Endothelial cell (in vitro differentiated cells): ENCODE measurements around the gene CERS2. TPM values are rescaled to one million over a fixed set of nuclear protein-coding genes. Genes with fewer than 3 reads are reported as not detected.

Source experiments
- DNase-seq: peaks from one replicate; pipeline ENCODE4 v3.0.0; 2021; ENCODE audit warnings: low spot score
- H3K27ac Mint-ChIP-seq: one replicate; pipeline ENCODE4 v1.8.0; 2021; ENCODE audit warnings: mixed read lengths, inconsistent platforms; ENCODE audit not compliant: unreplicated experiment
- H3K27me3 Mint-ChIP-seq: one replicate; pipeline ENCODE4 v1.8.0; 2021; ENCODE audit warnings: mild to moderate bottlenecking, moderate library complexity, mixed read lengths, inconsistent platforms; ENCODE audit not compliant: unreplicated experiment
- H3K36me3 Mint-ChIP-seq: one replicate; pipeline ENCODE4 v1.8.0; 2021; ENCODE audit warnings: mild to moderate bottlenecking, low read depth, mixed read lengths, inconsistent platforms; ENCODE audit not compliant: unreplicated experiment
- H3K4me1 Mint-ChIP-seq: one replicate; pipeline ENCODE4 v1.8.0; 2021; ENCODE audit warnings: mild to moderate bottlenecking, mixed read lengths, inconsistent platforms; ENCODE audit not compliant: unreplicated experiment
- H3K4me3 Mint-ChIP-seq: one replicate; pipeline ENCODE4 v1.8.0; 2021; ENCODE audit warnings: mild to moderate bottlenecking, mixed read lengths, inconsistent platforms; ENCODE audit not compliant: unreplicated experiment
- H3K9me3 Mint-ChIP-seq: one replicate; pipeline ENCODE4 v1.8.0; 2021; ENCODE audit warnings: mixed read lengths, inconsistent platforms; ENCODE audit not compliant: unreplicated experiment
- total RNA-seq: library from RNA; stranded (reverse); fragmentation: NEBNext Ultra II Directional; extraction: Animal tissue kit (Norgen Biotek cat#: 25700); gene quantifications from one replicate; pipeline ENCODE4 v1.2.1, GENCODE V29; 2021; ENCODE audit not compliant: unreplicated experiment
- TF ChIP-seq, protein P1 (sequence below): fragments of 200-600 bp; sonication (generic); IDR thresholded peaks from one replicate; pipeline ENCODE4 v1.5.0; 2021; ENCODE audit warnings: antibody characterized with exemption; ENCODE audit not compliant: unreplicated experiment

The CERS2 gene
- total RNA-seq, 1 donor from 2014 or later, result 186 TPM

DNA sequence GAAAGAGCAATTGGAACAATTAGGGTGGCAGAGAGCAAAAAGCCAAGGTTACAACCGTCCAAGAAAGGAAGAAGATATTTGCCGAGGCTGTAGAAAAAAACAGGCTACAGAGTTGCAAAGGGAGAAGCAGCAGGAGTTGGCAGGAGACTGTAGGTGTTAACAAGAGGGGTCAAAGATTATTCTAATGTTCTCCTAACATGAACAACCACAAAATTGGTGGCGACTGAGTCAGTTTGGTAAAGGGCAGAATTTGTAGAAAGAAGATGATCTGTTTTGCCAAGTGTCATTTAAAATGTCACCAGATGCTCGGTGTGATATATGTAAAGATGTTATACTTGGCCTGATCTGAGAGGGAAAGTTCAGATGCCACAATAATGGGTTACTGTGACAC, 33.2 kb upstream of the CERS2 start:
- Mint-ChIP-seq H3K4me1 (peaks cover 39% of the 10 kb centered on the region), H3K27me3 (peaks cover 9% of the 10 kb centered on the region), H3K9me3 (no peaks in the 10 kb centered on the region)

DNA sequence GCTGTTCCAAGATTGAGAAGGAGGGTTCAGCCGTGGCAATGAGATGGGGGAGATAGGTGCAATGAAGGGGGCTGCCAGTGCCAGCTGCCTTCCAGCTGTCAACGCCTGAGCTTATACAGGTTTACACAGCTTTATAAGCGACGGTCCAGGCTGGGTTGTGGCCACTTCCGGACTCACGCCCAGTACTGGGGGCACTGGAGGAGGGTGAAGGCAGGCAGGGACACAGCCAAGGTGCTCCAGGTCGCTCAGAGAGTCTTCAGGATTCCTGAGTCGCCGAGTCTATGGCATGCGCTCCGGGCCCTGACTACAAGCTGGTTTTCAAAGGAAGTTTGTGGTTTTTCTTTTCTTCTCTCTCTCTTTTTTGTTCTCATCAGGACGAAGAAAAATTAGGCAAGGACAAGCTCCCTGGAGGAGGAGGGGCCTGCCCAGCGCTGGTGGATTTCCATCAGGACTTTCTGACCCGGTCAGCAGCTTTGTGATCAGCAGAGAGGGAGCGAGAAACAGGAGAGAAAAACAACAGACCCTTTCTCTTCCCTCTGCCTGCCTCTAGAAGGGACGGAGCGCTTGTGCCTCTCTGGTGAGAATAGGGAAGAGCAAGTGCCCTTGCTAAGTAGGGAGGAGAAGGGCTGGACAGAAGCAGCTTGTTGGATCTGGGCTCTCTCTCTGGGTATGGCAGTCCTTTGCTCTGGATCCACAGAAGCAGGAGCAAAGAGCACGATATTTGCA, 31.9 kb upstream of the CERS2 start, which contains the start of gene MINDY1:
Gene MINDY1, minus strand, starts transcription at position 576 of the 726 bp plus-strand sequence. CDS start 4,285 bp downstream, outside the sequence.
- Mint-ChIP-seq H3K27ac (peak within 1 kb of the TSS; percentile 98), H3K27me3 (peaks cover 9% of the 10 kb centered on the region), H3K9me3 (no peaks in the 10 kb centered on the region), H3K4me3 (peak within 1 kb of the TSS; percentile 90), H3K36me3 (peaks cover 12% of the 10 kb centered on the region), H3K4me1 (peaks cover 49% of the 10 kb centered on the region)
- TF ChIP-seq, protein P1, sequence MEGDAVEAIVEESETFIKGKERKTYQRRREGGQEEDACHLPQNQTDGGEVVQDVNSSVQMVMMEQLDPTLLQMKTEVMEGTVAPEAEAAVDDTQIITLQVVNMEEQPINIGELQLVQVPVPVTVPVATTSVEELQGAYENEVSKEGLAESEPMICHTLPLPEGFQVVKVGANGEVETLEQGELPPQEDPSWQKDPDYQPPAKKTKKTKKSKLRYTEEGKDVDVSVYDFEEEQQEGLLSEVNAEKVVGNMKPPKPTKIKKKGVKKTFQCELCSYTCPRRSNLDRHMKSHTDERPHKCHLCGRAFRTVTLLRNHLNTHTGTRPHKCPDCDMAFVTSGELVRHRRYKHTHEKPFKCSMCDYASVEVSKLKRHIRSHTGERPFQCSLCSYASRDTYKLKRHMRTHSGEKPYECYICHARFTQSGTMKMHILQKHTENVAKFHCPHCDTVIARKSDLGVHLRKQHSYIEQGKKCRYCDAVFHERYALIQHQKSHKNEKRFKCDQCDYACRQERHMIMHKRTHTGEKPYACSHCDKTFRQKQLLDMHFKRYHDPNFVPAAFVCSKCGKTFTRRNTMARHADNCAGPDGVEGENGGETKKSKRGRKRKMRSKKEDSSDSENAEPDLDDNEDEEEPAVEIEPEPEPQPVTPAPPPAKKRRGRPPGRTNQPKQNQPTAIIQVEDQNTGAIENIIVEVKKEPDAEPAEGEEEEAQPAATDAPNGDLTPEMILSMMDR, result no peak
- peak; percentile 57 for DNase-seq

More for the DNA sequence above, 33.2 kb upstream of the CERS2 start:
- peak overlapping the region; percentile 98 for H3K27ac Mint-ChIP-seq
- TF ChIP-seq, protein P1, result no peak
- H3K4me3 Mint-ChIP-seq, result peak overlapping the region; percentile 88
- peaks cover 7% of the 10 kb centered on the region for H3K36me3 Mint-ChIP-seq
- no peak for DNase-seq

DNA sequence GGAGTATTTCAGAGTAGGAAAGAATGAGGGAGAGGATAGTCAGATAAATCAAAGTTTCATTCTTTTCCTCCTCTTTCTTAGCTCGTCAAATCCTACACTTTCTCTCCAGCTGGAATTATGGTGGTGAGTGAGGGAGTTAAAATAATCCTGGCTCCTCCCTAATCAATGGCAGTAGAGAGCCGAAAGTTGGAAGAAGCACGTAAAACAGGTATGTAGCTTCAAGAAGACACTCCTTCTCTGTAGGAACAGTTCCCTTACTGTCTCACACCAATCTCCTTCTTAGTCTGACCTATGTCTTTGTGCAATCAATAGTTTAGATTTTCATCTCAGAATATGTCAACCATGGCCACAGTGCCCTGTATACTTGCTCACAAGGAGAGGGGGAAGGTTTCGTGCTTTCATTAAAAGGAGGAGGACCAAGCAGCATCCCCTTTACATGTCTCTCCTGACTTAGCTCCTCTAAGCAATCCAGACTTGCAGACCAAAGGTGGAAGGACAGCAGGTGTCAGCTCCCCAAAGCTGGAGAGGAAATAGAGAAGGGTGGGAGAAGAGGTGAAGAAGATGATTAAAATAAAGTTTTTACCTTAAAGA, 31.2 kb upstream of the CERS2 start:
- TF ChIP-seq, protein P1, result no peak
- Mint-ChIP-seq H3K36me3 (peaks cover 12% of the 10 kb centered on the region), H3K4me3 (peak overlapping the region; percentile 90), H3K4me1 (peaks cover 55% of the 10 kb centered on the region), H3K9me3 (no peaks in the 10 kb centered on the region), H3K27me3 (peaks cover 9% of the 10 kb centered on the region), H3K27ac (peak overlapping the region; percentile 98)
- DNase-seq, result no peak

DNA sequence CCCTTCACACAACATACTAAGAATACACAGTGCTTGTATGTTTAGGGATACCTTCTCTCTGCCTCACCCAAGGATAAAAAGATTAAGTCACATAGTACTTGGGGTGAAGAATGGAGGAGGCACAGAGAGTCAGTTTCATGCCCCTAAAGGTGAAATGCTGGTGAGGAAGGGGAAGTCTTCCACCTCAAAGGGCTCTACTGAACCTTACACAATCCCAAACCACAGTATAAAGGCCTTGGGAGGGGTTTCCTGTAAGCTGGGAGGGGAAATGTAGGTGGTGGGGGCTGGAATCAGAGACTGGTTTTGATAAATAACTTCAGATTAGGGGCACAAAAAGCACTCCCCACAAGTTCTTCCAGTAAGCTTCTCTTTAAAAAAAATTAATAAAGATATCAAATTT, 28.5 kb upstream of the CERS2 start:
- peaks cover 21% of the 10 kb centered on the region for H3K36me3 Mint-ChIP-seq
- H3K4me1 Mint-ChIP-seq, result peaks cover 49% of the 10 kb centered on the region

More for the DNA sequence above, 28.5 kb upstream of the CERS2 start:
- TF ChIP-seq, protein P1, result no peak
- Mint-ChIP-seq H3K27ac (no peak overlapping the region), H3K27me3 (peaks cover 9% of the 10 kb centered on the region), H3K4me3 (no peak overlapping the region), H3K9me3 (no peaks in the 10 kb centered on the region)
- no peak for DNase-seq
